ENCODE results near the gene ITGA11.

The ITGA11 gene, protein sequence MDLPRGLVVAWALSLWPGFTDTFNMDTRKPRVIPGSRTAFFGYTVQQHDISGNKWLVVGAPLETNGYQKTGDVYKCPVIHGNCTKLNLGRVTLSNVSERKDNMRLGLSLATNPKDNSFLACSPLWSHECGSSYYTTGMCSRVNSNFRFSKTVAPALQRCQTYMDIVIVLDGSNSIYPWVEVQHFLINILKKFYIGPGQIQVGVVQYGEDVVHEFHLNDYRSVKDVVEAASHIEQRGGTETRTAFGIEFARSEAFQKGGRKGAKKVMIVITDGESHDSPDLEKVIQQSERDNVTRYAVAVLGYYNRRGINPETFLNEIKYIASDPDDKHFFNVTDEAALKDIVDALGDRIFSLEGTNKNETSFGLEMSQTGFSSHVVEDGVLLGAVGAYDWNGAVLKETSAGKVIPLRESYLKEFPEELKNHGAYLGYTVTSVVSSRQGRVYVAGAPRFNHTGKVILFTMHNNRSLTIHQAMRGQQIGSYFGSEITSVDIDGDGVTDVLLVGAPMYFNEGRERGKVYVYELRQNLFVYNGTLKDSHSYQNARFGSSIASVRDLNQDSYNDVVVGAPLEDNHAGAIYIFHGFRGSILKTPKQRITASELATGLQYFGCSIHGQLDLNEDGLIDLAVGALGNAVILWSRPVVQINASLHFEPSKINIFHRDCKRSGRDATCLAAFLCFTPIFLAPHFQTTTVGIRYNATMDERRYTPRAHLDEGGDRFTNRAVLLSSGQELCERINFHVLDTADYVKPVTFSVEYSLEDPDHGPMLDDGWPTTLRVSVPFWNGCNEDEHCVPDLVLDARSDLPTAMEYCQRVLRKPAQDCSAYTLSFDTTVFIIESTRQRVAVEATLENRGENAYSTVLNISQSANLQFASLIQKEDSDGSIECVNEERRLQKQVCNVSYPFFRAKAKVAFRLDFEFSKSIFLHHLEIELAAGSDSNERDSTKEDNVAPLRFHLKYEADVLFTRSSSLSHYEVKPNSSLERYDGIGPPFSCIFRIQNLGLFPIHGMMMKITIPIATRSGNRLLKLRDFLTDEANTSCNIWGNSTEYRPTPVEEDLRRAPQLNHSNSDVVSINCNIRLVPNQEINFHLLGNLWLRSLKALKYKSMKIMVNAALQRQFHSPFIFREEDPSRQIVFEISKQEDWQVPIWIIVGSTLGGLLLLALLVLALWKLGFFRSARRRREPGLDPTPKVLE

DNA sequence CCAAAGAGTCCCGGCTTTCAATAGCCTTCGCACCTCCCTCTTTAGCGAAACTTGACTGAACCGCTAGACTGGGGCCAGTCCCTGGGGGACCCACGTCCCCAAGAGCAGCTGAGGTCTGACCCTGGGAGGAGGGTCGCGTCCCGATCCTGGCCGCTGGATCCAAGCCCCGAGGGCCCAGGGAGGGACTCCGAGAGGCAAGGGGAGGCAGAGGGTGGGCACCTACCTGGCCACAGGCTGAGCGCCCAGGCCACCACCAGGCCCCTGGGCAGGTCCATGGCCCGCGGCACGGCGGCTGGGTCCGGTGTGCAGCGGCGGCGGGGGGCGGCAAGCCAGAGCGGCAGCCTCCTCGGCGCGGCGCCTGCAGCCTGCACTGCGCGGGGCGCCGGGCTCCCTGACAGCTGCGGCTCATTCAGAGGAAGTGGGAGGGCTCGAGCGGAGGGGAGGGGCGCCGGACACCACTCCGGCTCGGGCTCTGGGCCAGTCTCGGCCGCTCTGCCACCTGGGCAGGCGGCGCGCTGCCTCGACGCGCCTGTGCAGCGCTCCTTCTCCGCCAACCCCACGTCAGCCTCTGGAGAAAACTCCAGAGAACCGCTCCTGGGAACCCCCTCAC lies at the start of gene ITGA11:
ITGA11 (minus strand) TSS at position 372 of the 610 bp plus-strand sequence; CDS start at position 275, 97 bp downstream.
- no peak for DNase-seq

DNA sequence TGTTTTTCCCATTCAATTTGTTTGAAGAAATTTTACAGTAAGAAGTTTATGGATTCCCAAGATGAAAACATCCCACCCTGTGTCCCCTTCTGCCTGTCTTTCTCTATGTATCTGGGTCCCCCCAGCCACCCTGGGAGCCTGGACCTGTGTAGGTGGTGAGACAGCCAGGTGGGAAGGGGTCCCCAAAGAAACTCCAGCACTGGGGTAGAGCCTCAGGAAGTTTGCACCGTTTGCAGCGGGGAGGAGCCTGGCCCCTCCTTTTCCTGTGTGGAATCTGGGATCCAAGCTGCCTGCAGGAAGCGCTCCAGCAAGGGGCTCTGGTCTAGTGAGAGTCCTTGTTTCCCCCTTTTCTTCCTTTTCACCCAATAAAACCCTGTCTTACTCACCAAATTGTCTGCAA lies 49.4 kb upstream of the ITGA11 start:
- no peak for DNase-seq

DNA sequence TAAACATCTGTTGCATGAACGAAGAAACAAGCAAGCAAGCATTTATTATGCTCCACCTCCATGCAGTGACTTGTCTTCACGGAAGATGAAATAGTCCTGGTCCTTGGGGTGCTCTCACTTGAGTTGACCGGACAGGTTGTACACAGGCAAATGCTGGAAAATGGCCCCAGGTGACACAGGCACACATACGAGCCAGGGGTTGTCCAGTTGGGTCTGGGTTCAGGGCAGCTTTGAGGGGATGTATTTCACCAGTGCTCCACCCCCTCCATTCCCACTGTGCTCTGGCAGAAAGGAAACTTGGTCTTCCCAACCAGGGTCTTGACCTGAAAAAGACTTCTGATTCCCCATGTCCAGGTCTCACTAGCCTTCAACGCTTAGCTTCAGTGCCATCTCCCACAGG lies 48.3 kb upstream of the ITGA11 start:
- no peak for DNase-seq

DNA sequence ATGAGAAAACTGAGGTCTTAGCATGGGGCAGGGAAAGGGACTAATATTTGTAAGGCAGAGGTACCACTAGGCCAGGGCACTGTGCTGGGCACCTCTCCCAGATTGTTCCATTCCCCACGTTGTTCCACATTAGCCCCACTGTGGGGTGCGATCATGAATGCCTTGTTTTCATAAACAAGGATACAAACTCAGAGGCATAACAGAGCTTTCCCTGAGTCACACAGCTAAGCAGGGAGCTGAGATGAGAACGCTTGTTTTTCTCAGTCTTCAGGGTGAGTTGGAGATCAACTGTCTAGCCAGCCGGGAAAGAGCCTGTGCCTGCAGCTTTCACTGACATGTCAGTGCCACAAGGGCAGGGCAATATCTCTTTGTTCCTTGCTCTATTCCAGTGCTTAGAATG lies 47.9 kb upstream of the ITGA11 start:
- no peak for DNase-seq

DNA sequence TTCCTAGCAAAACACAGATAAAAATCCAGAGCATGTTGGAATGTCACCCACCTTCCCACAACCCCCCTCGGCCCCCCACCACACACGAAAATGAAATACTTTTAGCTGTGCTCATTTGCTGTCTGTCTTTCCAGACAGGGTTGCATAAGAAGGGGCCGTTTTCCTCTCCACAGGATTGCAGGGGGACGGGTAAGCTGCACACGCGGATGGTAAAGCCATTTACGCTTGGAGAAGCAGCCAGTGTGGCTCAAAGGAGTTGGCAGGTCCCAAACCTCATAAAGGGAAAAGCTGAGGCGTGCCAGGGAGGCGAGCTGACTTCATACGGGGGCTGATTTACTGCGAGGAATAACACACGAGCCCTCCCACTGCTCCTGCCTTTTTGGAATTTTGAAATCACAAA lies 47.4 kb upstream of the ITGA11 start:
- no peak for DNase-seq

DNA sequence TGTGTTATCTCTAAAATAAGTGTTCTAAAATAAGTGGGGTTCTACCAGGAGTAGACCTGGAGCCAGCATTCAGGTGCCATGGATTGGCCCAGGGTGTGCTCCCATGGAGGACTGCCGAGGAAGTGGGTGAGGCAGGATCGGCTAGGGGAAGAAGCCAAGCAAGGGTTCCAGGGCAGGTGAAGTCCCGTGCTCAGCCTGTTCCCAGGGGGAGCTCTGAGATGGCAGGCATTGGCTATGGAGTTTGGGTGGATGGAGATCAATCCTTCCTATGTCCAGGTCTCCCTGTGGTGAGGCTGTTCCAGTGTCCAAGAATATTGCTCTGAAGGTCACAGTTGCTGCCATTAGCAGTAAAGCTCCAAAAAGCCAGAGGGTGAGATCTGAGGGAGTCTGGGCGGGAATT lies 46.9 kb upstream of the ITGA11 start:
- DNase-seq: no peak

DNA sequence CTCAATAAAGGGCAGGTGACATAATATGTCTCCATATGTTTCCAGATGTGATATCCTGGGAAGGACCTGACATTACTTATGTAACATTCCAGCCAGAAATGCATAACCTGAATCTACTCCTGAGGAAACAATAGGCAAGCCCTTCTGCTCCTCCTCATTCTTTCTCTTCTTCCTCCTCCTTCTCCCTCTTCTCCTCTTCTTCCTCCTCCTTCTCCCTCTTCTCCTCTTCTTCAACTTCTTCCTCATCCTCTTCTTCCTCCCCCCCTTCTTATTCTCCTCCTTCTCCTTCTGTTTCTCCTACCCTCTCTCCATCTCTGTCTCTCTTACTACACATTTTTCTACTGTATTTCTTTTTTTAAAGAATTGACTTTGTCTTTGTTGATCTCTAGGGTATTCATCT lies 43.5 kb upstream of the ITGA11 start:
- DNase-seq: no peak

DNA sequence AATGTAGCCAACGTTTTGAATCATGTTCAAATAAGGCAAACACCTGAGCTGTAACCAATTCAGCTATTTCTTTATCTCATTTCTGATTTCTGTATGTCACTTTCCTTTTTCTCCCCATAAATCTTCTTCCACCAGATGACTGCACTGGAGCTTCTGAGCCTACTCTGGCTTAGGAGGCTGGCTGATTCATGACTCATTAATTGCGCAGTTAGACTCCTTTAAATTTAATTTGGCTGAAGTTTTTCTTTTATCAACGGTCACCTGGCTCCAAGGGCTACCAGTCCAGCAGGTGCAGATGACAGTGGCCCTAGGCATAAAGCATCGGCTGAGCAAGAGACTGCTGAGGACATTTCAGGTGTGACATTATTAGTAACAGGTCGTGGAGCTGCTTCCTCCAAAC lies 39.6 kb upstream of the ITGA11 start:
- DNase-seq: no peak

DNA sequence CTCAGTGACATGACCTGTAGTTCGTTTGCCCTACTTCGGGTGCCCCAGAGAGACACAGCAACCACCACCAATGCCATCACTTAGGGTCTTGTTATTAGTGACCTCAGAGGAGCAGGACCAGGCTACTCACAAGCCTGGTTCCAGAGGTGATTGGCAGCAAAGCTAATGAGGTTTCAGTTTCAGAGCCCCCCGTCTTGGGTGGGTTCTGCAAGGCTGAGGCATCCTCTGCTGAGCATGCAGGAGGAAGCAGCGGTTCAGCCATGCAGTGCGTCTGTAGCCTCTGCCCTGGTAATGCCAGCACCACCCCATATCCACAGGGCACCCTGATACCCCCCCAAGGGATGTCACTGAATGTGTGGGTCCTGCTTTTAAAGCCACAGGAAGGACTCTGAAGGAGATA lies 39.0 kb upstream of the ITGA11 start:
- no peak for DNase-seq

DNA sequence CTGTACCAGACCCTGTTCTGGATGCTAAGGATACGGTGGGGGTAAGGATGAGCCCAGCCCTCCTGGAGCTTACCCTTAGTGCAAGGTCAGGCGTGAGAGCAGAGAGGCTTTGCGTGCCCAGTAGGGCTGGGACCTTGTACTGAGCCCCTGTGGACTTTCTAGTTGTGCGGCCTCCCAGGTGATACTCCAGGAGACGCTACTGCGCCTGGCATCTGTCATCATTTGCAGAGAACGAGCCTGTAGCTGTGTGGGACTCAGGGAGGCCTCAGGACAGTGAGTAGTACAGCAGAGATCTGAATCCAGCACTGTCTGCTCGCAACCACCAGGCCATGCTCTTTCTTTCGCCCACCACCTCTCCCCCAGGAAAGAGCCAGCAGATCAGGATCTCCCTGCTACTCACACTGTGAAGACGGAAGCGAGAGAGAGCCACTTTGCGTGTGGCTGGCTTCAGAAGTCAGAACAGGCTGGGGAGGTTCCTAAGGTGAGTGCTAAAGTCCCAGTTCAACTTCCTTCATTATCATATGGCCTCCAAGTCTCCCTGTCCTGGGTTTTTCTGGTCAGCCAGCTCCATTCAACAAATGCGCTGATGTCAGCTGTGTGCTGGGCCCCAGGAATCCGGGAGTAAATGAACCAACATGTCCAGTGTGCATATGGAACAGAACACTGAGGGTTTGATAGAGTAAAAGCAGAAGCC lies 38.2 kb upstream of the ITGA11 start:
- no peak for DNase-seq

DNA sequence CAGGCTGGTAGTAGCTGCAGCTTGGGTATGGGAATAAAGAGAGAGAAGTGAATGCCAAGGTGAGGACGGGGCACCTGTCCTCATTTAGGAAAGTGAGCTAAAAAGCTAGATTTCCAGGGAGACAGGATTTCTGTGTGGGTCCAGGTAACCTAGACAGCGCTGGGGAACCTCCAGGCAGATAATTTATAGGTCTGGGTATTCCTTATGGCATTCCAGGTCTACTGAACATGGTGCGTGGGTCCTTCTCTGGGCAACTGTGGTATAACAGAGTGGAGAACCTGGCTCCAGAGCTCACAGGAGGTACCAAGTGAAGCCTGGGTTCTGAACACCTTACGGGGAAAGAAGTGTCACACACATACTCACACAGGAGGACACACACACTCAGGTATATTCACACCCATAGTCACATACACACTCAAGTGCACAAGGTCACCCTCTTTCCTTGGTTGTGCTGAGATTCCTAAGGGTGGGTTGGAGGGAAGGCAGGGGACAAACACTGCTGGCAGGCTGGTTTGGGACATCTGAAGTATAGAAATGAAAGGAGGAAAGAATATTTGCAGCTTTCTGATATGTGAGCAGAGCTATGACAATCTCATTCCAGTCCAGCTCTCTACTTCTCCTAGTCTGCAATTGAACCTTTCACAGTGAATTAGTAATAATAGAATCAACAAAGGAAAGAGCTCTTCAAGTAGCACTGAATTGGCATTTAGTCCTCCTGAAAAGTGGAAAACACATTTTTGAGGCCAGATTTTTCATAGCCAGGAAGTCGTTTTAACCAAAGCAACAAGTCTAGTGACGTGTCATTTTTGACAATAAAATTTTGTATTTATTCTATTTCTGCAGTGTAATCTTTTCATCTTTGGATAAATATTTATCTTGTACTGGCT lies 37.4 kb upstream of the ITGA11 start:
- no peak for DNase-seq

DNA sequence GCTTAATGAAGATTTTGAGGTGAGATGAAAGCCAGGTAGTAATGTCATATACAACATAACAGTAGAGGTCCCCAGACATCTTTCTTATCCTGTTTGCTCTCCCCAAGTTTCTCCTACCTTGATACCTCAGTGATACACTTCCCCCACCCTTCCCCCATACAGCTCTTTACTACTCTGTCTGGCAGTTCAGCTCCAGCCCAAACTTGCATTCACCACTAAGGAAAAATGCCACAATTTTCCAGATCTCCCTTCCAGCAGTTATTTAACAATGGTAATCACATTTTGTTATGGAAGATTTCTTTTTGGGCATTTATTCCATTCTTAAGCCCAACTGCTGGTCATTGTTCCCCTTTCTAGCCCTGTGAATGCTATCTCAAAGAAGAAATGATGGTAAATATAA lies 34.9 kb upstream of the ITGA11 start:
- no peak for DNase-seq

DNA sequence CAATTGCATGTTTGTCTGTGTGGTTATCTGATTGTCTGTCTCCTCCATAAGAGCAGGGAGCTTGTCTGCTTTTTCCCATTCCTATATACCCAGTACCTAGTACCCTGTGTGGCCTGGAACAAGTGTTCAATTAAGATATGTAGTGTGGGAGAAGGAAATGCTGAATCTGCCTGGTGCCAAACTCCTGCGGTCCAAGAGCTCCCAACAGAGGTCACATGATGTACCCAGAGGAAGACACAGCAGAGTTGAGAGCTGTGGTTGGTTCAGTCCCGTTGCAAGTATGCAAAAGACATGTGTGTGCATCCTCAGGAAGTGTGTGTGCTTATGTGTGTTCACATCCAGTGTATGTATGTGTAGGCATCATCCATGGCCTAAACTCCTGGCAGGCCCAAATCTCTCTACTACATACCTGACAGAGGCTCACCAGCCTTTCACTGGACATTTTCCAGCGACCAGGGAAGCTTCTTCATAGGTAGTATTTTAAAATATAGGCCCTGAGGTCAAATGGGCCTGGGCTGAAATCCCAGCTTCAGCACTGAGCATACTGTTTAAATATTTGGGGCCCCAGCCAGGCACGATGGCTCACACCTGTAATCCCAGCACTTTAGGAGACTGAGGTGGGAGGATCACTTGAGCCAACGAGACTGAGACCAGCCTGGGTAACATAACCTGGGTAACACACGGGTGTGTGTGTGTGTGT lies 34.0 kb upstream of the ITGA11 start:
- DNase-seq: no peak

DNA sequence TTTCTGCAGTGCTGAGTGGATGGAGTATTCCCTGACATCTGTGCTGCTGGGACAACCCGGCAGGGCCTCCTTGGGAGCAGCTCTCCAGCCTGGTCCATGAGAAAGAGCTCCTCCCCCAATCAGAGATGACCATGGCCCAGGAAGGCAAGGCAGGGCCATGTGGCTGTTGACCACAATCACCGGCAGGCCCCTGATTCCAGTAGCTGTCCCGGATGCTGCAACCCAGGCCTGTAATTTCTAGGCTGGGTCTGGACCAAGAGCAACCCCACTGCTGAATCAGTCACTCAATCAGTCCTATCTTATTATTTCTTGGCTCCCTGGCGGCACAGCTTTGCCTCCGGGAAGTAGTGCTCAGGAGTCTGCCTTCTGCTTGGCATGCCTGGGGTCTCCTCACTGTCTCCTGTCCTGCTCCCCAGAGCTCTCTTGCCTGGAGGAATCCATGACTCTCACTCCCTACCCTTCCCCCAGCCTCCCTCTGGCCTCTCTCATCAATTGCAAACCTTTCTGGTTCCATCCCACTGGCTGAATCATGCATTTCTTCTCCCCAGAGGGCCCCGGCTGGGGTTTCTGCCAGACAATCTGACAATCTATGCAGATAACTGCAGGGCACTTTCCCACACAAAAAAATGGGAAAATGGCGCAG lies 32.6 kb upstream of the ITGA11 start:
- DNase-seq: no peak

DNA sequence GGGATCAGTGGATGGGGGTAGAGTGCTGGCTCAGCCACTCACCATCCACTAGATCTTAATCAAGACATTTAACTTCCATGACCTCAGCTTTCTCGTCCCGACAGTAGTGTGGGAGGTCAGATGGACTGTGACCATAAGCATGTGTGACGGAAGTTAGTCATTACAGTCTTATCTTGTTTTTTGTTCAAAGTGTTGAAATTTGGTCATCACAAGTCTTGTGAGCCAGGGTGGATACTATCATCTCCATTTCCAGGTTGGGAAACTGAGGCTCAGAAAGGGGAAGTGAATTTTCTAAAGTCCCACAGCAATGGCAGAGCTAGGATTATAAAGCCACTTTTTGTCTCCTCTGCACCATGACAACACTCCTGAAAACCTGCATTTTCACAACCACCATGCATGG lies 32.0 kb upstream of the ITGA11 start:
- no peak for DNase-seq

DNA sequence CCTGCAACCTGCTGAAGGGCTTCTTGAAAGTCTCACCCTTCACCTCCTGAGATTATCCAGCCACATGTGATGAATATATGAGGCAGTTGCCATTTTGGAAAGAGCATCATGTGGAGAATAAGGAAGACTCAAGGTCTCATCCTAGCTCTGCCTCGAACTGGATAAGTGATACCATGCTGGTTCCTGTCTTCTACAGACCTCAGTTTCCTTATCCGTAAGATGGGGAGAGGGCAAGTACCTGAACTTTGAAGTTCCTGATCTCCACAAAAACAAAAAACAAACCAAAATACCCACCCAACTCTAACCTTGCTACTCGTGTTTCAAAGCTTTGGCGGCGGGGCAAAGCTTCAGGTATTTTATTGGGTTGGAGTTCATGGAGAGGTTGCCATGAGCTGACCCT lies 31.5 kb upstream of the ITGA11 start:
- no peak for DNase-seq

DNA sequence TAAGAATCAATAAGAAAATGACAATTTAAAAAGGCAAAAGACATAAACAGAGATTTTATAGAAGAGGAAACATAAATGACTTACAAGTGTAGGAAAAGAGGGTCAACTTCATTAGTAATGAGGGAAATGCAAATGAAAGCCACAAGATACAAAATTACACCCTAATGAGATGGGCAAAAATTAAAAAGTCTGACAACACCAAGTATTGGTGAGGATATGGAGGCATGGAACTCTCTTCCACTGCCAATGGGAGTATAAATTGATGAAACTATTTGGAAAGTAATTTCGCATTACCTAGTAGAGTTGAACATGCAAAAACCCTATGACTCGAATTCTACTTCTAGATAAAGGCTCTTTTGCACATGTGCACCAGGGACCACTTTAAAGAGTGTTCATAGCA lies 28.2 kb upstream of the ITGA11 start:
- DNase-seq: no peak

DNA sequence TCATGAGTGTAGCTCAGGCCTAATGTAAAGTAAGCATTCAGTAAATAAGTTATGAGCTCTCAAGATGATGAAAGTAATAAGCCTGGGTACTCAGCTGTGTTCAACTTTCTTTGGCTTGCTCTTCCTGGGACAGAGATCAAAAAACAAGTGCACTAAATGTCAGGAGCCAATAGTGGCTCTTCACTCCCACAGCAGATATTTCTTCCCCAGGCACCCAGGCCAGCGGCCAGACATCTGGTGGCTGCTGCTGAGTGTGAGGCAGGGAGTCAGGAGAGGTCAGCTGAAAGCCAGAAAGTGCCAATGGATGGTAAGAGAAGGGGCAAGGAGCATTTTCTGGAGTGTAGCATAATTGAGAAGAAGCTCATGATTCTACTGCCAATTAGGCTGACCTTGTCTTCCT lies 18.2 kb upstream of the ITGA11 start:
- DNase-seq: no peak

DNA sequence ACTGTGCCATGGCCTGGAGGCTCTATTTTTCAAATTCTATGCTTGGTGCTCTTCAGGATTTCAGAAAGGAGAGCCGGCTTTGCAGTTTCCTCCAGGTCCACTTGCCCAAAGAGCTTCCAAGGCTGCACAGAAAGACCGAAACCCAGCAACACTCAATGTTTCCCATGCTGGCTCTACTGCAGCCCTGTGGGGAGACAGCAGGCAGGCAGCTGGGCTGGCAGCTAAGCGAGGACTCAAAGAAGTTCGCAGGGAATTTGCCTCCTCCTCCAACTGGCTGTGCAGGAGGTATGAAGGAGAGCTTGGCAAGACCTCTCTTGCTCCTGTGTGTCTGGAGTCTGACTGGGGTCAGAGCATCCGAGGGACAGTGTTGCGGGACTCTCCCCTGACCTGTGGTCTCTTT lies 17.4 kb upstream of the ITGA11 start:
- DNase-seq: no peak
